A204.1 (cell line): ENCODE data around the gene ANKUB1.
"Not testable (repeated sequence)": the region's sequence is repeated elsewhere in the genome, so short reads cannot be mapped to it uniquely, and the experiment has no call there.

Source experiments
- FAIRE-seq: peaks from 2 replicates; lab custom pipeline; 2012; peaks lifted over from hg19 to GRCh38; lab: Jason Lieb, UNC

The ANKUB1 gene

GRCh38 chr3:149792452-149793270 lies at the start of gene ANKUB1:
ANKUB1 (minus strand) TSS chr3:149792554; CDS start chr3:149792366, 188 bp downstream.
- no peak for FAIRE-seq

- FAIRE-seq = no peak
Measured at GRCh38 chr3:149839896-149840295, 47.5 kb upstream of the ANKUB1 start.

GRCh38 chr3:149839469-149839868 lies 47.1 kb upstream of the ANKUB1 start:
- FAIRE-seq = not testable (repeated sequence)

- FAIRE-seq = not testable (repeated sequence)
Measured at GRCh38 chr3:149838491-149838890, 46.1 kb upstream of the ANKUB1 start.

GRCh38 chr3:149833241-149833640 lies 40.9 kb upstream of the ANKUB1 start:
- FAIRE-seq = no peak

GRCh38 chr3:149832086-149832485 lies 39.7 kb upstream of the ANKUB1 start:
- no peak for FAIRE-seq

- no peak for FAIRE-seq
Measured at GRCh38 chr3:149831321-149831720, 39.0 kb upstream of the ANKUB1 start.

GRCh38 chr3:149830902-149831301 lies 38.5 kb upstream of the ANKUB1 start:
- FAIRE-seq = no peak

GRCh38 chr3:149829631-149830030 lies 37.3 kb upstream of the ANKUB1 start:
- FAIRE-seq = not testable (repeated sequence)

- no peak for FAIRE-seq
Measured at GRCh38 chr3:149828390-149828789, 36.0 kb upstream of the ANKUB1 start.

GRCh38 chr3:149826636-149827035 lies 34.3 kb upstream of the ANKUB1 start:
- FAIRE-seq = no peak

GRCh38 chr3:149820183-149820582 lies 27.8 kb upstream of the ANKUB1 start:
- FAIRE-seq = no peak

- FAIRE-seq = no peak
Measured at GRCh38 chr3:149819432-149819831, 27.1 kb upstream of the ANKUB1 start.

GRCh38 chr3:149816986-149817385 lies 24.6 kb upstream of the ANKUB1 start:
- no peak for FAIRE-seq

GRCh38 chr3:149816311-149816710 lies 24.0 kb upstream of the ANKUB1 start:
- FAIRE-seq = no peak

- FAIRE-seq = no peak
Measured at GRCh38 chr3:149815728-149816127, 23.4 kb upstream of the ANKUB1 start.

- FAIRE-seq = no peak
Measured at GRCh38 chr3:149815321-149815720, 23.0 kb upstream of the ANKUB1 start.

- FAIRE-seq = no peak
Measured at GRCh38 chr3:149813367-149814281, 21.3 kb upstream of the ANKUB1 start.

GRCh38 chr3:149812606-149813366 lies 20.4 kb upstream of the ANKUB1 start, which contains the start of gene RNF13:
RNF13 (plus strand) TSS chr3:149813215; CDS start chr3:149846027, 32,812 bp downstream.
- no peak for FAIRE-seq

GRCh38 chr3:149812165-149812605 lies 19.8 kb upstream of the ANKUB1 start:
- no peak for FAIRE-seq

GRCh38 chr3:149810846-149811245 lies 18.5 kb upstream of the ANKUB1 start:
- FAIRE-seq = no peak

GRCh38 chr3:149809699-149810098 lies 17.3 kb upstream of the ANKUB1 start:
- no peak for FAIRE-seq
